Stimulated activated CD8-positive, alpha-beta memory T cell treated with anti-CD3 and anti-CD28 coated beads, Interleukin-12 subunit alpha, Interleukin-12 subunit beta, amount 100 ng/mL, for 24 hours (primary cell): ENCODE data around the gene DCP2.

Source experiments
- DNase-seq: peaks from one replicate; pipeline ENCODE4 v3.0.0-alpha.2; 2020; ENCODE audit errors: extremely low read depth

DCP2 gene

DNA sequence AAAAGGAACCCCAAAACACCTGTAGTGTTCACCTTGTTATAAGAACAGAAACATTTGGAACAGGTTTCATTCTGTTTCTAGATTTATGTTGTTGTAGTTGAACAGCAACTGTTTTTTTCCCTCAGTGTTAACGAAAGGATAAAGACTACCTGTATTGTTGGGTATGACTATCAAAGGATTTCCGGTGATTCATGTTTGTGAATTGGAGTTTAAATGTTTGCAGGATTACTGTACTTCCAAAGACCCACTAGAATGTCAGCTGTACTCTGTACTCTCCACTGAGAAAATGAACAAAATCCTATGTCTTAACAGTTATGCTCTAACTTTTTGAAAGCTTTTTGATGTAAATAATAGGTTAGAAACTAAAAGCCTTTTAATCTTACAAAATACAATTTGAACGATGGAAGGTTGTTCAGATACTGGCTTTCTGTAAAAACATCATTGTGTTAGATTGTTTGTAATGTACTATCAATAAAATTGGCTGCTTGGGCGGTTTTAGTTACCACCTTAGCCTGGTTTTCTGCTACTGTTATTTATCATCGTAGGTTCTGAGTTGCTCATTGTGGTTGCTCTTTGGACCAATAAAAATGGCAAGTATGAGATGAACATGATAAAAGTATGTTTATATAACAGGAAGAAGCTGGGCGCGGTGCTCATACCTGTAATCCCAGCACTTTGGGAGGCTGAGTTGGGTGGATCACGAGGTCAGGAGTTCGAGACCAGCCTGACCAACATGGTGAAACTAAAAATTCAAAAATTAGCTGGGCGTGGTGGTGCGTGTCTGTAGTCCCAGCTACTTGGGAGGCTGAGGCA is 44.1 kb downstream of the DCP2 start:
- DNase-seq, result no peak

- no peak for DNase-seq
Observed at GRCh38 chr5:113022661-113023060, 46.1 kb downstream of the DCP2 start.

DNA sequence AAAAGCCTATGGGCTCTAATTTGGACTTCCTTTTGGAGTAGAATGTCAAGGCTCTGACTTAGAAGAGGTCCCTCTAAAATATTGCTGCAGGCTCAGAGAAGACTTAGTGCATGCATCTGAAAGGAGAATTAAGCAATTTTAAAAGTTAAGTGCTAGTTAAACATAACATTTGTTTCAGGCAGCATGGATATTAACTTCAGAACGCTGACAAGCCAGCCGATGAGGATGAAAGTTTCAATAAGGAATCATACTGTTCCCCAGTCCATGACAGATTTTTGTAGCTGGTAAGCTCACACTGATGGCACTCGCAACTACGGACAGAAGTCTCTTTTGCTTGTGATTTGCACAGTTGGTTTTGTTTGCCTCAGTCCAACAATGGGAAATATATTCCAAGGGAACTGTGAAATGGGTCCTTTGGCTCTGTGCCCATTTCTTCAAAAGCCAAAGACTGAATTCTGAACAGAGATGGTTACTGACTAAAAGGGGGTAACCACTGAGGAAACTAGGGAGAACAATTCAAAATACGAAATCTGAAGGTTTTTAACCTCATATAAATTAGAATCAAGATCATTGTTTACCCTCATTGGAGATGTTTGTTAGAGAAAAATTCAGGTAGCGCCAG is 47.6 kb downstream of the DCP2 start:
- no peak for DNase-seq

DNA sequence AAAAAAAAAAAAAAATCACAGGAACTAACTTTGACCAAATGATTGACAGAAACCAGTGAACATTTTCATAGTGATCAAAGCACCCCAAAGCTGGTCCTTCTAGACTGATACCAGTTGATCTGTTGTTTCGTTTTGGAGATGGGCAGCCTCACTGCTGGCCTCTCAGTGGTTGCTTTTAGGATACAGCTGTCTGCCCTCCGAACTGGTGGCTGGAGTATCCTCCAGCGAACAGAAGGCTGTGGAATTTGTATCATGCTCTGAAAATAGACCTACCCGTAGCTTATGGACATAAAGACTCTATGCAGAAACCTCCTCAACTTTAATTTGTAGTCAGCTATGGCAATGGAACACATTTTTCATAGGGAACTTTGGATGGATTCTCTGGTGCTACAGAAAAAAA is 49.0 kb downstream of the DCP2 start:
- no peak for DNase-seq

DNA sequence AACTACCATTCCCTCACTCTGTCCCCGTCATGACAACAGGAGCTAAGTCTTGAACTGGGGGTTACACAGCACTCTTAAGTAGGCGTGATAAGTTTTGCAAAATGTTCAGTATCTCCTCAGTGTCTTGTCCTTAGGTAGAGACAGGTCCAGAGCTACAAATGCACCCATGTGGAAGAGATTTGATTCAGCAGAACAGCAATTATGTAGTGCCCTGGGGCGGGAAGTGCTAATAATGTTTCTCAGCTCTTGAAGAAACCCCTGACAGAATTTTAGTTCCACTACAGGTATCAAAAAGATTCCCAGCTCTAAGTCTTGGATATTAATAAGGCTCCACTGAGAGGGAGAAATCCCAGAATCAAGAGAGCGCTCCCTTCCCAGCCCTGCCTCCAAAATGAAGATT is 49.6 kb downstream of the DCP2 start:
- no peak for DNase-seq

GRCh38 chr5:113027015-113027414 is 50.4 kb downstream of the DCP2 start:
- no peak for DNase-seq

DNA sequence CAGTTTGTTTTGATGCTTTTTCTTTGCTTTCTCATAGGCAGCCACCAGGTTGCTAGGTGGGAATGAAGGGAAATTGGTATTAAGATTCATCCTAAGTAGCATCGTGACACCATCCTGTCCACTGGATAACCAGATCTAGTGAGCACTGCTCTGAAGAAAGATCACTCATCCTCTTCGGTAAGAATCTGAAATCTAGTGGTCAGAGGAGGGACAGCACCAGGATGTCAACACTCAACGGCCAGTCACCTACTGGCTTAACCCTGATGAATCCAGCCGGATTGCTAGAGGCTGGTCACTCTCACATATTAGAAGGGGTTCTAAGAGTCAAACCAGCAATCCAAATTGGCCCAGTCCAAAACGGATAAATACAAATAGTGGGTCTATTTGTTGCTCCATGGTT is 50.8 kb downstream of the DCP2 start:
- DNase-seq, result no peak

- DNase-seq, result no peak
Observed at GRCh38 chr5:113029614-113030013, 53.0 kb downstream of the DCP2 start.

DNA sequence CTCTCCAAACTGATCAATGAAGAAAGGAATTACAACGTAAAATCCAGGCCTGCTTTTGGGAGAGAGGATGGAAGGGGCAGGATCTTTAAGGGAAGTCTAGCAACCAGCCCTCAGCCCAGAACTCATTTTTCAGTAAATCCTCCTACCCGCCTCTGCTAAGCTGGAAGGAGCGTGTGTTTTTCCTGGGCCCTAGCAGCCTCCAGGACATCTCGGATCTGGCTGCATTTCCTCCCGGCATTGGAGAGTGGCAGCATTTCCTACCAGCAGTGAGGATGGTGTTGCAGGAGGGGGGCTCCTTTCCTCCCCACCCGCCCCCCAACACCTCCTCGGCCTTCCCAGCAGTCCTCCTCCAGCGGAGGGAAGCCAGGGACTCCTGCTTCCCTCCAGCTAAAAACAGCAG is 54.5 kb downstream of the DCP2 start:
- no peak for DNase-seq

DNA sequence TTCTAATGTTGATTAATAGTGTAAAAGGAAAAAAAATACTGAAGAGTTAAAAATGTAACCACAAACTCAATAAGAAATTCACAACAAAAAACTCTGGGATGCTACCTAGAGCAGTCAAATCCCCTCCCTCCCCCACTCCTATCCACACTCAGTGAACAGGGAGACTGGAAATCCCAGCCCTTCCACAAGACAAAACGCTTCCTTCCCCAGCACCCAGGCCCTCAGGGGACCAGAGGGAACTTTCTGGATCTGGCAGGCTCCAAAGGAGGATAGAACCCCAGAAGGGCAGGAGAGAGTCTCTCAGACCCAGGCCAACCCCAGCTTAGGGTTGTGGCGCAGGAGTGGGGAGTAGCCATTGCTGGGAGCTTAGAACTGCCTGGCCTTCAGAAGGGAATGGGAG is 55.0 kb downstream of the DCP2 start:
- no peak for DNase-seq

DNA sequence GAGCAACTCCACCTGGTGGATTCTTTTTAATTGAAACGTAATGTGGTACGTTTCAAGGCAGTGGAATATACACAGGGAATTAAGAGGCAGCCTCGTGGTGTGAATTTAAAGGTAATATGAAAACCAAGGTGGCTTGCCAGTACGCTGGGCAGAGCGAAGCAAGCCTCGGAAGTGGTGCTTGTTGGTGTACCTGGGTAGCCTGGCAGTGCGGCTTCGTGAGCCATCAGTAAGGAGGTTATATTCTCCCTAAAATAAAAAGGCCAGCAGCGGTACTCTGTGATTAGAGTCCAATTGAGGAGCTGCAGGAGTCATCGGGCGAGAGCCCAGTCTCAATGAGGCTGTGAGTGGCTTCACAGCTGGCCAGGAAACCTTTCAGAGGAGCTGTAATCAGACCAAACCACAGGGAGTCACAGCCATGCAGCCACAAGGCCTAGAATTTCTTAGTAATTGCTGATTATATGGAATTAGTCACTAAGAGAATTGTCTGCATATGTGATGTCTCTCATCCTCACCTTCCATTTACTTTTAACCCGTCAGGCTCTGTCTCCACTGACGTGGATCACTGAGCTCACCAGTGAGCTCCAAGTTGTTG is 57.7 kb downstream of the DCP2 start:
- no peak for DNase-seq

DNA sequence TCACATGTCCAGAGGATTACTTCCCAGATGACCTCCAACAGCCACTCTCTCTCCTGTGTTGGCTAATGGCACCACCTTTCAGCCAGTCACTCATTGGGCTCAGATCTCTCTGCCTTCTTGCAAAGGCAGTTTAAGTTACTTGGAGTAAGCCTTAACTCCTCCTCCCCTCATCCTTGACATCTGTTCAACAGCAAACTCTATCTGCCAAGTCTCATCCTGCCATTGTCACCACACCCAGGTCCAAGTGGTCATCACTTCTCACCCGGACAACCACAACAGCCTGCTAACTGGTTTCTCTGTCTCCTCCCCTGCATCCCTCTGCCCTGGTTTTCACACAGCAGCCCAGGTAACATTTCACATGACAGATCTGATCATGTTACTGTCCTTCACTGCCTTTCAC is 58.5 kb downstream of the DCP2 start:
- no peak for DNase-seq

DNA sequence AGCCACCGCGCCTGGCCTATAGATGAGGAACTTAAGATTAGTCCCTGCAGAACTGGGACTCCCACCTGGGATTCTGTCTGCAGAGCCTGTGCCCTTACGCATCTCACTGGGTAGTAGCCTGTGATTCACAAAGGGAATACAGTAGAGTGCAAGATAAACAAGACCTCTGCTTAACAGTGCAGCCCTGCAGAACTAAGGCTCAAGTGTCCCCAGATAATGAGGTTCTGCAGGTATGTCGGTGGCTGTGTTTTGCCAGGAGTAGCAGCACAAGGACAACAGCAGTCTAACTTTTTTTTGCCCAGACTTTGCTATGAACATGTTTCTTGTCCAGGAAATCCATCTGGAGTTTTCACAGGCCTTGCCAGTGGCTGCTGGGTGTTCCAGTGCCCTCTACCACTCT is 59.7 kb downstream of the DCP2 start:
- no peak for DNase-seq

DNA sequence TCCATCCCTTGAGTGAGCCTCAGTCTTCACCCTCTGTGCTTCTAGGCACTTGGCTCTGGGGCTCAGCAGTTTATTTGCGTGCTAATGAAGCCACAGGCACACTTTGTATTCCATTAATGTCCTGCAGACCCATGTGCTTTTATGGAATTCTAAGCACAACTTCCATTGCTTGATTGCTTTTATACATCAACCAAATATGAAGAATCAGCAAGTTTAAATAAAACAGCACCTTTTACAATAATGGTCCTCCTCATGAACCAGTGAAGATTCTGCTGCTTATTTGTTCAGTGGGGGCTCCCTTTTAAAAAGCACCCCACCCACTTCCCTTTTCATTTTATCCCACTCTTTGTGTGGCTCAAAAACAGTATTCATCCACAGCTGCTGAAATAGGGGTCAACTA is 60.2 kb downstream of the DCP2 start:
- DNase-seq, result no peak

- DNase-seq, result no peak
Observed at GRCh38 chr5:113038136-113038535, 61.5 kb downstream of the DCP2 start.

DNA sequence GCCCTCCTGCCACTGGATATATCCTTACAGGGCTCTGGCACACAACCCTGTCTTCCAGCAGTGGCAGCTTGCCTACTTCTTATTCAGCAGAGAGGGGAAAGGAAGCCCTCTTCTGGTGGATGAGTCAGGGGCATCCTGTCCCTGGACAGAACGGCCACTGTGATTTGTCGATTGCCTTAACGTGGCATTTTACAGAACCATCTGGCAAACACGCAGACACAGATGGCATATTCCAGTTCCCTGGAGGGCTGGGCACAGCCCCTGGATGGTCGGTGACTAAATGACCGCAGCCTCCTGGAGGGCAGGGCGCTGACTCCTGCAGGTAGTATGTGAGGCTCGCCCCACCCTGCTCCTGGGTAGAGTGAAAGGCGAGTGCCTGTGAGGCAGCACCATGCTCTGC is 62.1 kb downstream of the DCP2 start:
- no peak for DNase-seq

- DNase-seq, result no peak
Observed at GRCh38 chr5:113039229-113039933, 62.8 kb downstream of the DCP2 start.

GRCh38 chr5:113039934-113040285 is 63.3 kb downstream of the DCP2 start:
- DNase-seq, result no peak

GRCh38 chr5:113040672-113041260 is 64.2 kb downstream of the DCP2 start:
- DNase-seq, result no peak

DNA sequence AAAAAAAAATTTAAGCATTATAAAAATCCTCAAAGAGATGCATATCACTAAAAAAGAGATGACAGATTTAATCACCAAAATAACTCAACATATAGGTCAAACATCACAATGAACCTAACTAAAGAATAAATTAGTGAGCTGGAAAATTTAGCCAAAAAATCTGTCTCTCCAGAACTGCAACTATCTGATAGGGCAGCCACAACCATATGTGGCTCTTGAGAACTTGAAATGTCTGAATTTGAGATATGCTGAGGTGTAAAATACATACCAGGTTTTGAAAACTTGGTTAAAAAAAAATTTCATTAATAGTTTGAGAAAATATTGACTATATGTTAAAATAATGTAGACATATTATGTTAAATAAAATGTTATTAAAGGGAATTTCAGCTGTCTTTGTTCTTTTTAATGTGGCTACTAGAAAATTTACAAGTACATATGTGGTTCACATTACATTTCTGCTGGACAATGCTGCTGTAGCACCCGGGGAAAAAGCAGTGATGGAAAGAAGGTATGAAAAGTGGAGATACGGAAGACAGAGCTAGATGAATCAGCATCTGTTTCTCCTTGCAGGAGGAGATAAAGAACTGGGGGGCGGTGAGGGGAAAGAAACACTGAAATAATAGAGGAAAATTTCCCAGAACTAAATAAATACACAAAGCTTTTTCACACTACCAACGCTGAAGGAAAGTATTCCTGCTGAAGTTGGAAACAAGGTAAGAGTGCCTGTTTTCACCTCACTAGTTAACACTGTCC is 66.1 kb downstream of the DCP2 start:
- no peak for DNase-seq

- DNase-seq, result no peak
Observed at GRCh38 chr5:113043491-113043931, 66.9 kb downstream of the DCP2 start.
